Upper lobe of left lung (tissue), 6 donors: ENCODE data around the gene ITGB7. TPM values are rescaled to one million over a fixed set of nuclear protein-coding genes. Genes with fewer than 3 reads are reported as not detected.
A peak's percentile ranks its signal among the peaks of the same experiment; 100 is the strongest.

Experiments used
- ATAC-seq, 2 donors: fragments of 200-7000 bp; cut with Tn5 transposase; one replicate each; pipeline ENCODE4 v1.9.1; 2022; ENCODE audit warnings: mild to moderate bottlenecking in 2 of 2, moderate library complexity in 2 of 2; ENCODE audit not compliant: low FRiP score in 2 of 2
- DNase-seq, 2 donors: peaks; one replicate each; pipeline ENCODE4 v3.0.0-alpha.2; 2019 to 2020
- H3K27ac ChIP-seq, 4 donors: fragments of 200-600 bp; sonication (generic); one replicate each; pipeline ENCODE4 v1.5.1; 2016 to 2019
- H3K27me3 ChIP-seq, 4 donors: fragments of 200-600 bp; sonication (generic); one replicate each; pipeline ENCODE4 v1.5.1; 2017 to 2019
- H3K36me3 ChIP-seq, 4 donors: fragments of 200-600 bp; sonication (generic); one replicate each; pipeline ENCODE4 v1.5.1; 2016 to 2019
- H3K4me1 ChIP-seq, 4 donors: fragments of 200-600 bp; sonication (generic); one replicate each; pipeline ENCODE4 v1.5.1; 2018 to 2019
- H3K4me3 ChIP-seq, 4 donors: fragments of 200-600 bp; sonication (generic); one replicate each; pipeline ENCODE4 v1.5.1; 2017 to 2019; ENCODE audit warnings: mild to moderate bottlenecking in 2 of 4, moderate library complexity in 1 of 4
- H3K9me3 ChIP-seq, 4 donors: fragments of 200-600 bp; sonication (generic); one replicate each; pipeline ENCODE4 v1.5.1; 2018 to 2019
- CTCF ChIP-seq, 6 experiments: fragments of 450-650 bp in 4 of 6; fragments of 200-600 bp in 2 of 6; sonication (generic) in 2 of 6; IDR thresholded peaks; one replicate each; pipeline ENCODE4 v1.5.1; 2016 to 2019; ENCODE audit warnings: antibody characterized with exemption in 6 of 6
- EP300 ChIP-seq, 4 donors: sonication (generic); formaldehyde crosslinking; IDR thresholded peaks; one replicate each; pipeline ENCODE4 v1.5.1; 2017; ENCODE audit warnings: antibody characterized with exemption in 4 of 4, control low read depth in 2 of 4
- POLR2A ChIP-seq, 4 donors: fragments of 450-650 bp; IDR thresholded peaks; one replicate each; pipeline ENCODE4 v1.5.1; 2016 to 2017; ENCODE audit warnings: antibody characterized with exemption in 4 of 4, mild to moderate bottlenecking in 2 of 4
- POLR2AphosphoS5 ChIP-seq, 2 donors: sonication (generic); formaldehyde crosslinking; IDR thresholded peaks; one replicate each; pipeline ENCODE4 v1.5.1; 2017; ENCODE audit warnings: antibody characterized with exemption in 2 of 2
- WGBS, 2 donors: methylation state at CpG; one replicate each; pipeline ENCODE4 v1.1.5; 2017 to 2018; 5-methylcytosine and 5-hydroxymethylcytosine counted together
- total RNA-seq, 6 donors: library from RNA; depleted of rRNA in 4 of 6; stranded (reverse); fragments of >200 nt in 4 of 6; gene quantifications; one replicate each; pipeline versions ENCODE4 v1.1.0 to v1.2.1, GENCODE V29; 2016 to 2021
- donor health status: DM: no; HTN: no; CAD: no; lungs with moderate emphysema.
- donor health status: DM: no; HTN: yes; CAD: no; lungs with severe emphysema.

ITGB7 gene
- total RNA-seq, 6 donors from 2014 or later: 3.1 to 12.9 (median 4.7) TPM

- no peak for TF ChIP-seq POLR2AphosphoS5 (IDR thresholded peaks at IDR 0.05)
- TF ChIP-seq EP300 (IDR thresholded peaks at IDR 0.05): no peak
- TF ChIP-seq CTCF (IDR thresholded peaks at IDR 0.05): no peak
- no peak for TF ChIP-seq POLR2A (IDR thresholded peaks at IDR 0.05)
- H3K4me3 ChIP-seq: peak overlapping the region; percentile 4 to 83 (median 70)
- no peaks in the 10 kb centered on the region for H3K27me3 ChIP-seq
- 40 to 45% methylated on average over 5 of the region's 5 CpGs for WGBS, 2 donors
- no peak for DNase-seq
- peaks cover 0 to 3% (median 0%) of the 10 kb centered on the region in 4 donors for H3K36me3 ChIP-seq
- peaks cover 58 to 87% (median 62%) of the 10 kb centered on the region in 4 donors for H3K4me1 ChIP-seq
- H3K9me3 ChIP-seq: no peaks in the 10 kb centered on the region
- peak overlapping the region; percentile 98 to 100 (median 99) for H3K27ac ChIP-seq
- ATAC-seq: no peak
Observed at GRCh38 chr12:53222170-53222721, 15.2 kb upstream of the ITGB7 start.

- Histone ChIP-seq H3K36me3 (peaks cover 0 to 3% (median 0%) of the 10 kb centered on the region in 4 donors), H3K4me1 (peaks cover 66 to 95% (median 71%) of the 10 kb centered on the region in 4 donors), H3K9me3 (no peaks in the 10 kb centered on the region), H3K27ac (peak overlapping the region; percentile 98 to 100 (median 99)), H3K27me3 (no peaks in the 10 kb centered on the region), H3K4me3 (peak overlapping the region; percentile 56 to 83 (median 70))
- WGBS, 2 donors: 1% methylated on average over 22 to 68 of the region's 72 CpGs
- ATAC-seq: peak; percentile 52 to 76
- DNase-seq: peak; percentile 80 to 96
- TF ChIP-seq EP300 (IDR thresholded peaks at IDR 0.05) (peak in 1 of 4 donors; percentile 24), CTCF (IDR thresholded peaks at IDR 0.05) (peak in 3 of 6 experiments; percentile 25), POLR2AphosphoS5 (IDR thresholded peaks at IDR 0.05) (peak; percentile 30 to 76), POLR2A (IDR thresholded peaks at IDR 0.05) (peak in 3 of 4 donors; percentile 19 to 79 (median 75))
Observed at GRCh38 chr12:53221203-53222080, 14.4 kb upstream of the ITGB7 start.

GRCh38 chr12:53220694-53221202, 13.7 kb upstream of the ITGB7 start:
- peaks cover 73 to 99% (median 76%) of the 10 kb centered on the region in 4 donors for H3K4me1 ChIP-seq
- 1% methylated on average over 26 to 40 of the region's 42 CpGs for WGBS, 2 donors
- no peaks in the 10 kb centered on the region for H3K9me3 ChIP-seq
- ATAC-seq (peak; percentile 92 to 93), DNase-seq (peak; percentile 96 to 98)
- TF ChIP-seq CTCF (IDR thresholded peaks at IDR 0.05): no peak
- TF ChIP-seq POLR2A (IDR thresholded peaks at IDR 0.05): no peak
- no peak for TF ChIP-seq EP300 (IDR thresholded peaks at IDR 0.05)
- no peak for TF ChIP-seq POLR2AphosphoS5 (IDR thresholded peaks at IDR 0.05)
- peak overlapping the region; percentile 98 to 100 (median 99) for H3K27ac ChIP-seq
- no peaks in the 10 kb centered on the region for H3K27me3 ChIP-seq
- H3K4me3 ChIP-seq: peak overlapping the region; percentile 50 to 83 (median 70)
- peaks cover 0 to under 1% (median 0%) of the 10 kb centered on the region in 4 donors for H3K36me3 ChIP-seq

- Histone ChIP-seq H3K4me3 (peak overlapping the region; percentile 50 to 83 (median 70)), H3K36me3 (peaks cover 0 to 5% (median under 1%) of the 10 kb centered on the region in 4 donors), H3K9me3 (no peaks in the 10 kb centered on the region), H3K27ac (peak overlapping the region; percentile 98 to 100 (median 99)), H3K27me3 (no peaks in the 10 kb centered on the region), H3K4me1 (peaks cover 77 to 99% (median 78%) of the 10 kb centered on the region in 4 donors)
- 0 to 1% methylated on average over 25 to 50 of the region's 53 CpGs for whole genome bisulfite sequencing, 2 donors
- TF ChIP-seq POLR2A (IDR thresholded peaks at IDR 0.05): peak in 1 of 4 donors; percentile 28
- no peak for TF ChIP-seq CTCF (IDR thresholded peaks at IDR 0.05)
- TF ChIP-seq POLR2AphosphoS5 (IDR thresholded peaks at IDR 0.05): no peak
- TF ChIP-seq EP300 (IDR thresholded peaks at IDR 0.05): no peak
- peak; percentile 32 to 45 for ATAC-seq
- peak; percentile 70 to 94 for DNase-seq
Observed at GRCh38 chr12:53219956-53220693, 13.1 kb upstream of the ITGB7 start.
